ENCODE data around the gene CIAO3. TPM values are rescaled to one million over a fixed set of nuclear protein-coding genes. Genes with fewer than 3 reads are reported as not detected.

CIAO3 gene
- polyA plus RNA-seq, 1 donor from 2014 or later = 57.8 TPM

- Histone ChIP-seq H2AFZ (ENCODE audit: low read depth, low read length) (no peak overlapping the region), H4K20me1 (ENCODE audit: insufficient read depth) (no peaks in the 10 kb centered on the region), H3K9ac (ENCODE audit: low read length) (no peak overlapping the region), H3K36me3 (ENCODE audit: insufficient read depth, low read length) (no peaks in the 10 kb centered on the region), H3K27me3 (ENCODE audit: insufficient read depth, low read depth, low read length) (no peaks in the 10 kb centered on the region), H3K9me2 (ENCODE audit: insufficient read depth, low read length) (no peaks in the 10 kb centered on the region), H3F3A (ENCODE audit: insufficient read depth, low read length, poor library complexity, severe bottlenecking) (no peaks in the 10 kb centered on the region), H3K27ac (ENCODE audit: low read length) (no peak overlapping the region), H3K4me3 (ENCODE audit: low read length) (no peak overlapping the region), H3K79me2 (replicated peaks; ENCODE audit: insufficient read depth, low read length) (no peaks in the 10 kb centered on the region), H3K9me3 (ENCODE audit: low read length) (no peaks in the 10 kb centered on the region), H3K4me2 (ENCODE audit: low read length) (no peak overlapping the region)
- no peak for TF ChIP-seq POLR2AphosphoS5 (IDR thresholded peaks at IDR 0.05)
- TF ChIP-seq REST (IDR thresholded peaks at IDR 0.05; ENCODE audit: borderline replicate concordance) = no peak
- no peak for TF ChIP-seq CTCF (IDR thresholded peaks at IDR 0.05; ENCODE audit: poor library complexity, severe bottlenecking)
- no peak for TF ChIP-seq EZH2 (IDR thresholded peaks at IDR 0.05; ENCODE audit: borderline replicate concordance, insufficient read depth, low read length, poor library complexity, severe bottlenecking)
- TF ChIP-seq TAF1 (IDR thresholded peaks at IDR 0.05; ENCODE audit: low read depth) = no peak
- TF ChIP-seq MXI1 (conservative IDR thresholded peaks at IDR 0.05; ENCODE audit: poor library complexity, severe bottlenecking) = no peak
- TF ChIP-seq SMC3 (conservative IDR thresholded peaks at IDR 0.05; ENCODE audit: poor library complexity) = no peak
- TF ChIP-seq RAD21 (conservative IDR thresholded peaks at IDR 0.05) = no peak
- no peak for TF ChIP-seq EP300 (conservative IDR thresholded peaks at IDR 0.05; ENCODE audit: poor library complexity, severe bottlenecking)
Measured at GRCh38 chr16:769934-770333, 29.1 kb upstream of the CIAO3 start.

- TF ChIP-seq EZH2 (IDR thresholded peaks at IDR 0.05; ENCODE audit: borderline replicate concordance, insufficient read depth, low read length, poor library complexity, severe bottlenecking) (no peak), CTCF (IDR thresholded peaks at IDR 0.05; ENCODE audit: poor library complexity, severe bottlenecking) (no peak)
- H3F3A ChIP-seq (ENCODE audit: insufficient read depth, low read length, poor library complexity, severe bottlenecking) = no peaks in the 10 kb centered on the region
- H3K36me3 ChIP-seq (ENCODE audit: insufficient read depth, low read length) = no peaks in the 10 kb centered on the region
- H2AFZ ChIP-seq (ENCODE audit: low read depth, low read length) = no peak overlapping the region
- H3K9ac ChIP-seq (ENCODE audit: low read length) = no peak overlapping the region
- H3K9me2 ChIP-seq (ENCODE audit: insufficient read depth, low read length) = no peaks in the 10 kb centered on the region
- H4K20me1 ChIP-seq (ENCODE audit: insufficient read depth) = no peaks in the 10 kb centered on the region
- no peaks in the 10 kb centered on the region for H3K27me3 ChIP-seq (ENCODE audit: insufficient read depth, low read depth, low read length)
- H3K79me2 ChIP-seq (replicated peaks; ENCODE audit: insufficient read depth, low read length) = no peaks in the 10 kb centered on the region
- no peak overlapping the region for H3K4me3 ChIP-seq (ENCODE audit: low read length)
- H3K27ac ChIP-seq (ENCODE audit: low read length) = no peak overlapping the region
- no peak overlapping the region for H3K4me2 ChIP-seq (ENCODE audit: low read length)
- no peaks in the 10 kb centered on the region for H3K9me3 ChIP-seq (ENCODE audit: low read length)
Measured at GRCh38 chr16:769184-769784, 28.5 kb upstream of the CIAO3 start.
